GM23338 (cell line): Measurements from ENCODE around the gene FAU.

Source experiments
- EZH2 ChIP-seq: fragments of 200-600 bp; sonication (generic); IDR thresholded peaks from one replicate; pipeline ENCODE4 v1.8.0; 2017; ENCODE audit warnings: antibody characterized with exemption, mild to moderate bottlenecking, low read depth; ENCODE audit not compliant: unreplicated experiment
- EZH2phosphoT487 ChIP-seq: fragments of 200-600 bp; sonication (generic); IDR thresholded peaks from one replicate; pipeline ENCODE4 v1.8.1; 2018; ENCODE audit warnings: antibody characterized with exemption; ENCODE audit not compliant: unreplicated experiment
- NANOG ChIP-seq: IDR thresholded peaks from 2 replicates; pipeline ENCODE4 v1.6.1; 2016; ENCODE audit warnings: antibody characterized with exemption, borderline replicate concordance
- POLR2AphosphoS5 ChIP-seq: IDR thresholded peaks from 2 replicates; pipeline ENCODE4 v1.6.1; 2016; ENCODE audit warnings: antibody characterized with exemption, low read depth
- TF ChIP-seq, protein P1 (sequence below): IDR thresholded peaks from one replicate; pipeline ENCODE4 v1.6.1; 2018; ENCODE audit warnings: antibody characterized with exemption; ENCODE audit not compliant: unreplicated experiment
- TF ChIP-seq, protein P2 (sequence below), 2 experiments: fragments of 200-600 bp in 1 of 2; sonication (generic) in 1 of 2; conservative IDR thresholded peaks; 2 replicates each; pipeline versions ENCODE4 v1.5.1 to v1.6.1; 2016 to 2017; ENCODE audit warnings: antibody characterized with exemption in 2 of 2, low read depth in 2 of 2, mild to moderate bottlenecking in 2 of 2, moderate library complexity in 1 of 2

DNA sequence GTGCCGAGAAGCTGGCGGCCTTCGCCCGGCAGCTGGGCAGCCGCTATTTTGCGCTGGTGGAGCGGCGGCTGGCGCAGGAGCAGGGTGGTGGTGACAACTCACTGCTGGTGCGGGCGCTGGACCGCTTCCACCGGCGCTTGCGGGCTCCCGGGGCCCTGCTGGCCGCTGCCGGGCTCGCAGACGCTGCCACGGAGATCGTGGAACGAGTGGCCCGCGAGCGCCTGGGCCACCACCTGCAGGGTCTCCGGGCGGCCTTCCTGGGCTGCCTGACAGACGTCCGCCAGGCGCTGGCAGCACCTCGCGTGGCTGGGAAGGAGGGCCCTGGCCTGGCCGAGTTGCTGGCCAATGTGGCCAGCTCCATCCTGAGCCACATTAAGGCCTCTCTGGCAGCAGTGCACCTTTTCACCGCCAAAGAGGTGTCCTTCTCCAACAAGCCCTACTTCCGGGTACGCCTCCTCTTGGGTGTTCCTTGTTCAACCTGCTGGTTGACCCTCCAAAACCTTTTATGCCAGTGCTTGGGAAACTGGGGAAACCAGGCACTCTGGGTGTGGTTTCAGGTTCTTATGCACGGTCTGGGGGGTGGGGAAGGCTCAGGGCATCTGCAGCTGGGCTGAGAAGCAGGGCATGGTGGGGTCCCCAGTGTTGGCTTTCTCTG, 13.3 kb downstream of the FAU start:
- TF ChIP-seq EZH2 (no peak), EZH2phosphoT487 (no peak), POLR2AphosphoS5 (no peak), NANOG (no peak)
- TF ChIP-seq, protein P1, sequence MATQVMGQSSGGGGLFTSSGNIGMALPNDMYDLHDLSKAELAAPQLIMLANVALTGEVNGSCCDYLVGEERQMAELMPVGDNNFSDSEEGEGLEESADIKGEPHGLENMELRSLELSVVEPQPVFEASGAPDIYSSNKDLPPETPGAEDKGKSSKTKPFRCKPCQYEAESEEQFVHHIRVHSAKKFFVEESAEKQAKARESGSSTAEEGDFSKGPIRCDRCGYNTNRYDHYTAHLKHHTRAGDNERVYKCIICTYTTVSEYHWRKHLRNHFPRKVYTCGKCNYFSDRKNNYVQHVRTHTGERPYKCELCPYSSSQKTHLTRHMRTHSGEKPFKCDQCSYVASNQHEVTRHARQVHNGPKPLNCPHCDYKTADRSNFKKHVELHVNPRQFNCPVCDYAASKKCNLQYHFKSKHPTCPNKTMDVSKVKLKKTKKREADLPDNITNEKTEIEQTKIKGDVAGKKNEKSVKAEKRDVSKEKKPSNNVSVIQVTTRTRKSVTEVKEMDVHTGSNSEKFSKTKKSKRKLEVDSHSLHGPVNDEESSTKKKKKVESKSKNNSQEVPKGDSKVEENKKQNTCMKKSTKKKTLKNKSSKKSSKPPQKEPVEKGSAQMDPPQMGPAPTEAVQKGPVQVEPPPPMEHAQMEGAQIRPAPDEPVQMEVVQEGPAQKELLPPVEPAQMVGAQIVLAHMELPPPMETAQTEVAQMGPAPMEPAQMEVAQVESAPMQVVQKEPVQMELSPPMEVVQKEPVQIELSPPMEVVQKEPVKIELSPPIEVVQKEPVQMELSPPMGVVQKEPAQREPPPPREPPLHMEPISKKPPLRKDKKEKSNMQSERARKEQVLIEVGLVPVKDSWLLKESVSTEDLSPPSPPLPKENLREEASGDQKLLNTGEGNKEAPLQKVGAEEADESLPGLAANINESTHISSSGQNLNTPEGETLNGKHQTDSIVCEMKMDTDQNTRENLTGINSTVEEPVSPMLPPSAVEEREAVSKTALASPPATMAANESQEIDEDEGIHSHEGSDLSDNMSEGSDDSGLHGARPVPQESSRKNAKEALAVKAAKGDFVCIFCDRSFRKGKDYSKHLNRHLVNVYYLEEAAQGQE: no peak
- TF ChIP-seq, protein P2, sequence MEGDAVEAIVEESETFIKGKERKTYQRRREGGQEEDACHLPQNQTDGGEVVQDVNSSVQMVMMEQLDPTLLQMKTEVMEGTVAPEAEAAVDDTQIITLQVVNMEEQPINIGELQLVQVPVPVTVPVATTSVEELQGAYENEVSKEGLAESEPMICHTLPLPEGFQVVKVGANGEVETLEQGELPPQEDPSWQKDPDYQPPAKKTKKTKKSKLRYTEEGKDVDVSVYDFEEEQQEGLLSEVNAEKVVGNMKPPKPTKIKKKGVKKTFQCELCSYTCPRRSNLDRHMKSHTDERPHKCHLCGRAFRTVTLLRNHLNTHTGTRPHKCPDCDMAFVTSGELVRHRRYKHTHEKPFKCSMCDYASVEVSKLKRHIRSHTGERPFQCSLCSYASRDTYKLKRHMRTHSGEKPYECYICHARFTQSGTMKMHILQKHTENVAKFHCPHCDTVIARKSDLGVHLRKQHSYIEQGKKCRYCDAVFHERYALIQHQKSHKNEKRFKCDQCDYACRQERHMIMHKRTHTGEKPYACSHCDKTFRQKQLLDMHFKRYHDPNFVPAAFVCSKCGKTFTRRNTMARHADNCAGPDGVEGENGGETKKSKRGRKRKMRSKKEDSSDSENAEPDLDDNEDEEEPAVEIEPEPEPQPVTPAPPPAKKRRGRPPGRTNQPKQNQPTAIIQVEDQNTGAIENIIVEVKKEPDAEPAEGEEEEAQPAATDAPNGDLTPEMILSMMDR (conservative IDR thresholded peaks at IDR 0.05; ENCODE audit: low read depth in 2 of 2): no peak
